Measurements from ENCODE around the gene C22orf39.

DNA sequence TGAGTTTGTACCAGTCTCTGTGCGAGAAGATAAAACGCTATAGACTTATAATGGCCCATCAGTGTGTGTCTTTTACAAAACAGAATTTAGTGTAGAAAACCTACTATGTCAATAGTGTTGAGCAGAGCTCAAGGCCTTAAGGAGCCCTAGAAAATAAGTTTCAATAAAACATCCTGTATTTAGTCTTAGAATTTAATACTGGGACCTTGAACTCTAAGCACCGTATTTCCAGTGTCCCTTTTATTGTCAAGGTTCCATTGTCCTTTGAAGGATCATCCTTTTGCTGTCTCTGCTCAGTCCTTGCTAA lies 48.8 kb upstream of the C22orf39 start:
- TF ChIP-seq, protein P1, sequence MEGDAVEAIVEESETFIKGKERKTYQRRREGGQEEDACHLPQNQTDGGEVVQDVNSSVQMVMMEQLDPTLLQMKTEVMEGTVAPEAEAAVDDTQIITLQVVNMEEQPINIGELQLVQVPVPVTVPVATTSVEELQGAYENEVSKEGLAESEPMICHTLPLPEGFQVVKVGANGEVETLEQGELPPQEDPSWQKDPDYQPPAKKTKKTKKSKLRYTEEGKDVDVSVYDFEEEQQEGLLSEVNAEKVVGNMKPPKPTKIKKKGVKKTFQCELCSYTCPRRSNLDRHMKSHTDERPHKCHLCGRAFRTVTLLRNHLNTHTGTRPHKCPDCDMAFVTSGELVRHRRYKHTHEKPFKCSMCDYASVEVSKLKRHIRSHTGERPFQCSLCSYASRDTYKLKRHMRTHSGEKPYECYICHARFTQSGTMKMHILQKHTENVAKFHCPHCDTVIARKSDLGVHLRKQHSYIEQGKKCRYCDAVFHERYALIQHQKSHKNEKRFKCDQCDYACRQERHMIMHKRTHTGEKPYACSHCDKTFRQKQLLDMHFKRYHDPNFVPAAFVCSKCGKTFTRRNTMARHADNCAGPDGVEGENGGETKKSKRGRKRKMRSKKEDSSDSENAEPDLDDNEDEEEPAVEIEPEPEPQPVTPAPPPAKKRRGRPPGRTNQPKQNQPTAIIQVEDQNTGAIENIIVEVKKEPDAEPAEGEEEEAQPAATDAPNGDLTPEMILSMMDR (conservative IDR thresholded peaks at IDR 0.05 in 1 of 2, IDR thresholded peaks at IDR 0.05 in 1 of 2; ENCODE audit: extremely low read depth in 1 of 2, insufficient read depth in 1 of 2, low read depth in 1 of 2, low read length in 2 of 2): no peak
- TF ChIP-seq EZH2 (IDR thresholded peaks at IDR 0.05; ENCODE audit: borderline replicate concordance, low read length): no peak

Data from mammary epithelial cell (primary cell).